SK-N-SH treated with all-trans-retinoic acid at 6 μM for 48 hours (cell line): ENCODE measurements around the gene QRICH1.

Source experiments
- ATAC-seq: fragments of 200-7000 bp; cut with Tn5 transposase; 3 replicates; pipeline ENCODE4 v1.9.1; 2020; ENCODE audit warnings: mild to moderate bottlenecking, moderate library complexity
- ARNTL ChIP-seq: fragments of 450-650 bp; formaldehyde crosslinking; IDR thresholded peaks from 2 replicates; pipeline ENCODE4 v1.5.0; 2020; ENCODE audit warnings: low read depth, mild to moderate bottlenecking, moderate library complexity, borderline replicate concordance
- BACH2 ChIP-seq: fragments of 250-450 bp; sonication (Bioruptor Pico); IDR thresholded peaks from 2 replicates; pipeline ENCODE4 v1.9.0; 2021; ENCODE audit warnings: mild to moderate bottlenecking, borderline replicate concordance
- CSDC2 ChIP-seq: fragments of 250-450 bp; sonication (Bioruptor Pico); IDR thresholded peaks from 2 replicates; pipeline ENCODE4 v1.5.0; 2020; ENCODE audit warnings: mild to moderate bottlenecking, moderate library complexity
- CSRNP3 ChIP-seq: fragments of 250-450 bp; sonication (Bioruptor Pico); IDR thresholded peaks from 2 replicates; pipeline ENCODE4 v1.5.1; 2021; ENCODE audit warnings: mild to moderate bottlenecking, moderate library complexity
- ESRRG ChIP-seq: fragments of 250-450 bp; sonication (Bioruptor Pico); IDR thresholded peaks from 2 replicates; pipeline ENCODE4 v1.6.1; 2021; ENCODE audit warnings: mild to moderate bottlenecking
- GLIS3 ChIP-seq: fragments of 250-450 bp; sonication (Bioruptor Pico); IDR thresholded peaks from 2 replicates; pipeline ENCODE4 v1.5.0; 2020; ENCODE audit warnings: mild to moderate bottlenecking, moderate library complexity
- ISL1 ChIP-seq: fragments of 250-450 bp; sonication (Bioruptor Pico); IDR thresholded peaks from 2 replicates; pipeline ENCODE4 v2.1.2; 2022; ENCODE audit warnings: mild to moderate bottlenecking, moderate library complexity
- OSR1 ChIP-seq: fragments of 250-450 bp; sonication (Bioruptor Pico); IDR thresholded peaks from 2 replicates; pipeline ENCODE4 v1.8.0; 2022; ENCODE audit warnings: moderate library complexity, mild to moderate bottlenecking, inconsistent platforms
- PATZ1 ChIP-seq: fragments of 250-450 bp; sonication (Bioruptor Pico); IDR thresholded peaks from 2 replicates; pipeline ENCODE4 v1.8.0; 2020; ENCODE audit warnings: mild to moderate bottlenecking, moderate library complexity, borderline replicate concordance
- POU6F1 ChIP-seq: fragments of 250-450 bp; sonication (Bioruptor Pico); IDR thresholded peaks from 2 replicates; pipeline ENCODE4 v1.8.0; 2021; ENCODE audit warnings: low read depth, mild to moderate bottlenecking, moderate library complexity, borderline replicate concordance
- PPARA ChIP-seq: fragments of 250-450 bp; sonication (Bioruptor Pico); IDR thresholded peaks from 2 replicates; pipeline ENCODE4 v1.5.0; 2020; ENCODE audit warnings: mild to moderate bottlenecking, borderline replicate concordance
- RARB ChIP-seq: fragments of 250-450 bp; sonication (Bioruptor Pico); IDR thresholded peaks from 2 replicates; pipeline ENCODE4 v1.8.0; 2021; ENCODE audit warnings: mild to moderate bottlenecking, moderate library complexity
- SNAI2 ChIP-seq: fragments of 250-450 bp; sonication (Bioruptor Pico); IDR thresholded peaks from 2 replicates; pipeline ENCODE4 v1.5.0; 2020; ENCODE audit warnings: mild to moderate bottlenecking, moderate library complexity
- TCF4 ChIP-seq: fragments of 250-450 bp; sonication (Bioruptor Pico); IDR thresholded peaks from 2 replicates; pipeline ENCODE4 v1.8.0; 2021; ENCODE audit warnings: mild to moderate bottlenecking, moderate library complexity, borderline replicate concordance
- TOX ChIP-seq: fragments of 250-450 bp; sonication (Bioruptor Pico); IDR thresholded peaks from 2 replicates; pipeline ENCODE4 v1.8.0; 2021; ENCODE audit warnings: mild to moderate bottlenecking, moderate library complexity, borderline replicate concordance
- TSHZ2 ChIP-seq: fragments of 250-450 bp; sonication (Bioruptor Pico); IDR thresholded peaks from 2 replicates; pipeline ENCODE4 v1.5.0; 2020; ENCODE audit warnings: mild to moderate bottlenecking, moderate library complexity
- ZC3H10 ChIP-seq: fragments of 250-450 bp; sonication (Bioruptor Pico); IDR thresholded peaks from 2 replicates; pipeline ENCODE4 v1.5.1; 2021; ENCODE audit warnings: mild to moderate bottlenecking, moderate library complexity
- ZFP3 ChIP-seq: fragments of 250-450 bp; sonication (Bioruptor Pico); IDR thresholded peaks from 2 replicates; pipeline ENCODE4 v1.5.0; 2020; ENCODE audit warnings: mild to moderate bottlenecking, moderate library complexity
- ZFP30 ChIP-seq: fragments of 450-650 bp; formaldehyde crosslinking; IDR thresholded peaks from 2 replicates; pipeline ENCODE4 v1.5.0; 2022; ENCODE audit warnings: mild to moderate bottlenecking, moderate library complexity
- ZNF565 ChIP-seq: fragments of 450-650 bp; formaldehyde crosslinking; conservative IDR thresholded peaks from 2 replicates; pipeline ENCODE4 v1.5.0; 2020; ENCODE audit warnings: low read depth, mild to moderate bottlenecking, moderate library complexity
- ZNF70 ChIP-seq: fragments of 450-650 bp; formaldehyde crosslinking; IDR thresholded peaks from 2 replicates; pipeline ENCODE4 v1.5.0; 2020; ENCODE audit warnings: mild to moderate bottlenecking, moderate library complexity
- ZNF8 ChIP-seq: fragments of 450-650 bp; formaldehyde crosslinking; IDR thresholded peaks from 2 replicates; pipeline ENCODE4 v1.5.0; 2020; ENCODE audit warnings: mild to moderate bottlenecking, moderate library complexity

Gene QRICH1

GRCh38 chr3:49121132-49121736 is 27.4 kb upstream of the QRICH1 start (continued):
- no peak for TF ChIP-seq ESRRG (CRISPR knock-in tag)
- TF ChIP-seq TCF4 (CRISPR knock-in tag): no peak
- TF ChIP-seq OSR1: no peak
- TF ChIP-seq POU6F1 (CRISPR knock-in tag): no peak
- no peak for TF ChIP-seq ZNF70
- TF ChIP-seq SNAI2: no peak
- TF ChIP-seq ZFP30 (CRISPR knock-in tag): no peak

GRCh38 chr3:49120438-49121131 is 26.7 kb upstream of the QRICH1 start, which contains the start of gene USP19:
TSS of gene USP19 (minus strand) at chr3:49120823. CDS start at chr3:49119145, 1,678 bp downstream.
- ATAC-seq: peak; percentile 94
- TF ChIP-seq ESRRG (CRISPR knock-in tag) (peak; percentile 52; the same call in 1 of the 2 replicates), GLIS3 (CRISPR knock-in tag) (peak; percentile 61; the same call in 1 of the 2 replicates), SNAI2 (no peak), ZNF565 (CRISPR knock-in tag) (no peak), ZFP3 (0 out of 2 replicates have a peak, but pooled peaks have one; percentile 47)

- TF ChIP-seq BACH2 (CRISPR knock-in tag): no peak
- TF ChIP-seq ZNF70: no peak
- TF ChIP-seq POU6F1 (CRISPR knock-in tag): no peak
- no peak for TF ChIP-seq GLIS3 (CRISPR knock-in tag)
- TF ChIP-seq SNAI2: no peak
- TF ChIP-seq ZFP30 (CRISPR knock-in tag): no peak
- no peak for TF ChIP-seq PPARA (CRISPR knock-in tag)
- no peak for TF ChIP-seq ZNF8 (CRISPR knock-in tag)
- TF ChIP-seq ZFP3: no peak
- TF ChIP-seq CSRNP3 (CRISPR knock-in tag): no peak
- no peak for TF ChIP-seq TCF4 (CRISPR knock-in tag)
- no peak for TF ChIP-seq ISL1
- TF ChIP-seq TSHZ2 (CRISPR knock-in tag): no peak
- no peak for TF ChIP-seq ZNF565 (CRISPR knock-in tag)
- ATAC-seq: peak; percentile 9
Measured at GRCh38 chr3:49120096-49120437, 26.2 kb upstream of the QRICH1 start.

GRCh38 chr3:49119439-49119838 is 25.6 kb upstream of the QRICH1 start:
- TF ChIP-seq ZFP30 (CRISPR knock-in tag): no peak
- TF ChIP-seq ZNF70: no peak
- no peak for TF ChIP-seq GLIS3 (CRISPR knock-in tag)
- no peak for TF ChIP-seq OSR1
- no peak for TF ChIP-seq POU6F1 (CRISPR knock-in tag)
- TF ChIP-seq ARNTL (CRISPR knock-in tag): no peak
- TF ChIP-seq CSRNP3 (CRISPR knock-in tag): no peak
- no peak for TF ChIP-seq TOX
- TF ChIP-seq RARB (CRISPR knock-in tag): no peak
- TF ChIP-seq ZNF565 (CRISPR knock-in tag): no peak
- TF ChIP-seq PATZ1 (CRISPR knock-in tag): no peak
- no peak for TF ChIP-seq CSDC2 (CRISPR knock-in tag)
- no peak for TF ChIP-seq ZC3H10 (CRISPR knock-in tag)
- TF ChIP-seq, all 23 proteins: peak for 0
- ATAC-seq: peak; percentile 4; the same call in 1 of the 3 replicates
